Femur (tissue), 1 donor: ENCODE results near the gene CDC5L.
"Not testable (repeated sequence)": the region's sequence is repeated elsewhere in the genome, so short reads cannot be mapped to it uniquely, and the experiment has no call there.

ENCODE experiments used
- DNase-seq: peaks from one replicate; pipeline ENCODE4 v3.0.0-alpha.2; 2017

CDC5L gene

DNA sequence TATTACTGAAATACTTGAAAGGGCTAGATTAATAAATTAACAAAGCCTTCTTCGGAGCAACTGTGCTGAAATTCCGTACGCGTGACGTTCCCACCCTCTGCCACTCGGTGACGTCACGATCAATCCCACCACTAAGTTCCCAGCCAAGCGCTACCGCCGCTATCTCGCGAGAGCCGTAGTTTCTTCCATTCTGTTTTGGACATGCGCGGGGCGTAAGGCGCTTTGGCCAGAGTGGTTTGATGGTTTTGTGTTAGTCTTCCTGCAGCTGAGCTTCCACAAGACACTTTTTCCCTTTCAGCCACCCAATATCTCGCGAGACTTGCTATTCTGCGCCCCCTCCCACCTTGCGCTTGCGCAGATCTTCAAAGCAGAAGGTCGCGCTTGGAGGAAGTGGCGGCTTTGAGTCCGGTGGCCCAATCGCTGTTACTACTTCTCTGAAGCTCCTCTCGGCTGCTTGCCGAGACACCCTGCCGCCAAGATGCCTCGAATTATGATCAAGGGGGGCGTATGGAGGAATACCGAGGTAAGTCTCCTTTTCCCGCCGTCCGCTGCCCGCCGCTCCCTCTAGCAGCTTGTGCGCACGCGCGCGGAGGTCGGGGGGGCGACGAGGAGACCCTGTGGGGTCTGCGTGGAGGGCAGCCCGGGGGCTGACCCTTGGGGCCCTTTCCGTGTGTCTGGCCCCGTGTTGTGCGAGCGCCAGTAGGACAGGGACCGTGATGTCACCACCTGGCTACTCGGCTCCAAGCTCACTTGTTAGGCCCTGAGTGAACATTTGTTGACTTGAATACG is at the start of gene CDC5L:
Gene CDC5L, plus strand, starts transcription at position 361 of the 789 bp plus-strand sequence. Its CDS starts 118 bp downstream, at position 479.
- DNase-seq, result peak; percentile 99

DNA sequence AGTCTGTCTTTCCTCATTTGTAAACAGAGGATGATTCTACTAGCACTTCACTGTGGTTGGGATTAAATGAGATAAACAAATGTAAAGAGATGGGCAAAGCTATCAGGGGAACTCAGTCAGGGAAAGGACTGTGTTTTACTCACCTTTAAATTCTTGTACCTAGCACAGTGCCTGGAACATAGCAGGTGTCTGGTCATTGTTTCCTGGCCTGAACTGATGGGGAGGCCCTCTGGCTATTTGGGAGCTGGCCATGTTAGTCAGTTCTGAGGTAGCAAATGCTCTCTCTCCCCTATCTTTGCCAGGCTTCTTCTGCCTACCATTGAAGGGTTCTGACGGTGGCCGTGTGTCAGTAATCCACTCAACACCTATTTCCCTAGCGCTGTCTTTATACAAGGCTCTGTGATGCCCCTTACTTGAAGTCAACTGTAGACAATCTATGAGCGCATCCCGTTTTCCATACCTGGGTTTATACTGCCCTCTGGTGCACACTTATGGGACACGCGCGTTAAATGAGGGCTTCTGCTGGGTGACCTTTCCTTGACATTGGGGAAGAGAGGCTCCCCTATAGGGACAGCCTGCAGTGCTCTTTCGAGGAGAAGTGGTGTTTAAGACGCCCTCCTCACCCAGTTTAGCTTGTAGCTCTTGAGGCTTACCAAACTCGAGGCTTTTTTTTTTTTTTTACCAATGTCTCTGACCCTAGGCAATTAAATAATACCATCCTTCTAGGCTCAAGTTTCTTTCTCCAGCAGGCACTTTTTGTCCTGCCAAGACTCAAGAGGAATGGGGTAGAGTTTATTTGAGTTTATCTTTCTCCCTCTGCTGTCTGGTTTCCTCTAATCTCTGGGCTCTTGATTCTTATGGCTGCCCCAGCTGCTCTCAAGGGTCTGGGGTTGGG is 49.0 kb upstream of the CDC5L start:
- DNase-seq, result peak; percentile 72

DNA sequence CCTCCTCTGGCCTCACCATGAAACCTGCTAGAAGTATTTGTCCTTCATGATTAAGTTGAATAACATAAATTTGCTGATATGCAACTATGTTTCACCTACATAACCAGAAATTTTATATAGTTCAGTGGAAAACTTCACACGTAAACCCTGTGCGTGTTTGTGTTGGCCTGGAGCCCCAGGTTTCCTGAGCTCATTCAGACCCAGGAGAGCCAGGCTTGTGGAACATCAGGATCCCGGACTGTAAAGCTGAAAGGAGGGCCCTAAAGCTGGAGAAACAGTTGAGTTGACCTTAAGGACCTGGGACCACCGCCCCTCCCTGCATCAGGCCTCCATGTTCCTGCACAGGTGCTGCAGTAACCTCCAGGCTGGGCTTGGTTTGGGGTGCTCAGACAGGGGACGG is 48.2 kb upstream of the CDC5L start:
- peak; percentile 67 for DNase-seq

DNA sequence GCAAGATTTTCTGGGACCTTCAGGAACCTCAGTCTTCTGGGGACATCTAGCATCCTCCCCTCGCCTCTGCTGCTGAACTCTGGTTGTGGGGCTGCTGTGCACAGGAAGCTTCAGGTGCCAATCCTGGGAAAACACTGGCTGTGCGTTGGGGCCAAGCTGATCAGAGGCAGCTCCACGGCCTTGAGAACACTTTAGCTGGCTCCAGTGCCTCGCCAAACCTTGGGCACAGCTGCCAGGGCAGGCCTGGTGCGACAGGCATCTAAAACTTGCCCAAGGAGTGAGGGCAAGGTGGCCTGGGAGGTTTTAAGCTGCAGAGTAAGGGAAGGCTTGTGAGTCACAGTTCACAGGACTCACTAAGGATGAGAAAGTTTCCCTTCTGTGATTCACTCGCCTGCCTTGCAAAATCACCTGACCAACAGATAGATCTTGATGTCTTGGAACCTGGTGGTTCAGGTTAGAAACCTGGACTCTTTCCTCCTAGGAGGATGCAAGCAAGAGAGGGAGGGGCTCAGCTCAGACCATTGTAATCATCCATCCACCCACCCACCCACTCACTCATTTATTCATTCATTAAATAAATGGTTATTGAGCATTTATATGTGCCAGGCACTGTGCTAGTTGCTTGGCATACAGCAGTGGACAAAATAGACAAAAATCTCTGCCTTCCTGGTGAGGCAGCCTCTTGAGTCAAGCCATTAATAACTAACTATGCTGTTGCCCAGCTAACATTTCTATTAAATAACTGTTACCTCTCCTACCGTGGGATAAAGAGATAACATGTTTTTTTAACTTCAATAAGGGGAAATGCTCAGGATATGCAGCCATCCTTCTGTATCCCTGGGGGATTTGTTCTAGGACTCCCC is 47.5 kb upstream of the CDC5L start:
- DNase-seq, result no peak

DNA sequence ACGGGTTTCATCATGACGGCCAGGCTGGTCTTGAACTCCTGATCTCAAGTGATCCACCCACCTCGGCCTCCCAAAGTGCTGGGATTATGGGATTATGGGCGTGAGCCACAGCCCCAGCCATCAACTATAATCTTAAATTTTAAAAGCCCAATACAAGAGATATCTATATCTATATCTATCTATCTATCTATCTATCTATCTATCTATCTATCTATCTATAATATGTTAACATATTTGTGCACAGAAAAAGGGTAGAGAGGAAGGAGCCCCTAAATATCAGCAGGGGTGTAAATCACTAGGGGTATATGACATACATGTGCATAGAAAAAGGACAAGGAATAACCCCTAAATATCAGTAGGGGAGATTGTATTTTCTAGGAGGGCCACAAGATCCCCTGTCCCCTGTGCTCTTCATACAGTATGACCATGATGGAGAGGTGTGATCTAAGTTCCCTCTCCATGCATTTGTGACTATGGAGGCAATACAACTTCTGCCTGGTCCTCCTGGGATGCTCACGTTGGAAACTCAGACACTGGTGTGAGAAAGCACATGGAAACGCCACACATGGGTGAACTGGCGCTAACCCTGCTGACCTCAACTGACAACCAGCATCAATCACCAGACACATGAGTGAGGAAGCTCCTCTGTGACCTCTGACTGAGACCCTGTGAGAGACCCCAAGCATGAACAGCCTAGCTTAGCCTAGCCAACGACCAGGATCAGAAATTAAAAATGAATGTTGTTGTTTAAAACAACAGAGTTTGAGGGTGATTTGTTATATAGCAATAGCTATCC is 46.2 kb upstream of the CDC5L start:
- DNase-seq, result no peak

DNA sequence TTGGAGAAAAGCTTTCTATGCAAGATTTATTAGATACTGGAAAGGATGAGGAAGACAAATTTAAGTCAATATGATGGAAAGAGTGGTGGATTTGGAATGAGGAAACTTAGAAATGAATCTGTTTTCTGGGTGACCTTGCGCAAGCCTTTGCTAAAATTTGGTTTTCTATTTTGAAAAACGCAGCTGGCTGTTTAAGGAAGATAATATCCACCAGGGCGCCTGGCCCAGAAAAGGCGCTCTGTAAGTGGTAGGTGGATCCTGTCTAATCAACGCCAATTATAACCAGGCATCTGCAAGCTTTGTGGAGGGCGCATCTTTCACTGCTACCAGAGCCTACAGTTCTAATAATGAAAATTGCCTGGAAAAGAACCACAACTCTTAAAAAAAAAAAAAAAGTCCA is 45.5 kb upstream of the CDC5L start:
- no peak for DNase-seq

DNA sequence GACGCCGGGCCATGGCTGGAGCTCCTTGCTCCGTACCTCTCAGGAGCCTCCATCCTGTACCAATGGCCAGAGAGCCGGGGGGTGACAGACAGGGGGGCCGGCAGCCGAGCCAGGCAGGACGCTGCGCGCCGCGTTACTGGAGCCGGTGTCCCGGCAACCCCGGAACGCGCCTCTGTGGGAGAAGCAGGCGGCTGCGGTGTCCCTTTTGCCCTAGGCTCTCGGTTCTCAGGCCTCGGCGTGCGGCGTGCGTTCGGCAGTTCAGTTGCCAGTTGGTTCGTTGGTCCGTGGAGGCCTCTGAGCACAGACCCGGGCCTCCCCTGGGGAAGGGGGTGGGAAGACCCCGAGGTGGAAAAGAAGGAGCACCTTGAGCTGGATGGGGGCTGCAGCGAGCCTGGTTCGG is 45.0 kb upstream of the CDC5L start, which contains the start of gene SPATS1:
Gene SPATS1, plus strand, starts transcription at position 162 of the 400 bp plus-strand sequence. CDS start 446 bp downstream, outside the sequence.
- DNase-seq, result peak; percentile 38

DNA sequence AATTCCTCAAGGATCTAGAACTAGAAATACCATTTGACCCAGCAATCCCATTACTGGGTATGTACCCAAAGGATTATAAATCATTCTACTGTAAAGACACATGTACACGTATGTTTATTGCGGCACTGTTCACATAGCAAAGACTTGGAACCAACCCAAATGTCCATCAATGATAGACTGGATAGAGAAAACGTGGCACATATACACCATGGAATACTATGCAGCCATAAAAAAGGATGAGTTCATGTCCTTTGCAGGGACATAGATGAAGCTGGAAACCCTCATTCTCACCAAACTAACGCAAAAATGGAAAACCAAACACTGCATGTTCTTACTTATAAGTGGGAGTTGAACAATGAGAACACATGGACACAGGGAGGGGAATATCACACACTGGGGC is 40.7 kb upstream of the CDC5L start:
- DNase-seq, result not testable (repeated sequence)

DNA sequence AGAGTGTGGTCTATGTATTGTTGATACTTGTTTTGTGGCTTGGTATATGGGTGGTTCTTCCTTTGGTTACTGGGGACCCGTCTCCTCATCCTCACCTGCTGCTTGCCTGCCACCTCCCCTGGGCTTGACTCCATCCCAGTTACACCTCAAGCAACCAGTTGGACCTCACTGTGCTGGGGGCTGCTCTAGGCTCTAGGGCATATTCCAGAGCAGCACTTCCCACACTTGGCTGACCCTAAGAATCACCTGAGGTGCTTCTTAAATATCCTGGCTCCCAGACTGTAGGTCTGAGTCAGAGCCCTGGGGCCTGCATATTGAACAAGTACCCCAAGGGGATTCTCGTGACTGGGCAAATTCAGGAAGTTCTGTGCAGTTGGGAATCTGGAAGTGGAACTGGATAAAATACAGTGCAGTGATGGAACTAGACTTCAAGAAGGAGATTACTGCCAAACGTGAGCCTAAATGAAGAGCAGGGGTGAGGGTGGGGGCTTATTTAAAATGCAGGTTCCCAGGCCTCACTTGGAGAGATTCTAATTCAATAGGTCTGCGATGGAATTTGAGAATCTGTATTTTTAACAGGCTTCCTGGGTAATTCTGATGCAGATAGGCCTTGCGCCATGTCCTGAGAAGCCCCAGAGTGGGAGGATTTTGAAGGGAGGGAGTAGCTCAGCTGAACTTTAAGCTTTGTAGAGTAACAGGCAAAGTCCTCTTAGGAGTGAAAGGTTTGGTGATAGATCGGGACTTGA is 37.4 kb upstream of the CDC5L start:
- DNase-seq, result no peak

DNA sequence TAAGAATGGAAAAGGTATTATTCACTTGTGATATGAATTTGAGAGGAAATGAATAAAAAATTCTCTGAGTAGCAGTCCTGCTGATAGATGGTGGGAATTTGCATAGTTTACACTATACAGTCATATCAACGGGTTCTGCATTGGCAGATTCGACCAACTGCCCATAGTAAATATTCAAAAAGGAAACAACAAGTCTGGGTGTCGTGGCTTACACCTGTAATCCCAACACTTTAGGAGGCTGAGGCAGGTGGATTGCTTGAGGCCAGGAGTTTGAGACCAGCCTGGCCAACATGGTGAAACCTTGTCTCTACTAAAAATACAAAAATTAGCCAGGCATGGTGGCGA is 36.9 kb upstream of the CDC5L start:
- not testable (repeated sequence) for DNase-seq

DNA sequence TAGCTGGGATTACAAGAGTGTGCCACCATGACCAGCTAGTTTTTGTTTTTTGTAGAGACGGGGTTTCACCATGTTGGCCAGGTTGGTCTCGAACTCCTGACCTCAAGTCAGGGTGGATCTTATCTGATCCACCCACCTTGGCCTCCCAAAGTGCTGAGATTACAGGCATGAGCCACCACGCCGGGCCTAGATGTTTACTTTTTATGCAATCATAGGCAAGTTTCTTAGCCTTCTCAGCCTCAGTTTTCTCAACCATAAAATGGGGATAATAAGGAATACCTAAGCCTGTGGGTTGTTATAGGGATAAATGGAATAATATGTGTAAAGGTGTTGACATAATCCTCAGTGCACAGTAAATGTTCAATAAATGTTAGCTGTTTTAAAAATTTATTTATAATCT is 35.2 kb upstream of the CDC5L start:
- no peak for DNase-seq

DNA sequence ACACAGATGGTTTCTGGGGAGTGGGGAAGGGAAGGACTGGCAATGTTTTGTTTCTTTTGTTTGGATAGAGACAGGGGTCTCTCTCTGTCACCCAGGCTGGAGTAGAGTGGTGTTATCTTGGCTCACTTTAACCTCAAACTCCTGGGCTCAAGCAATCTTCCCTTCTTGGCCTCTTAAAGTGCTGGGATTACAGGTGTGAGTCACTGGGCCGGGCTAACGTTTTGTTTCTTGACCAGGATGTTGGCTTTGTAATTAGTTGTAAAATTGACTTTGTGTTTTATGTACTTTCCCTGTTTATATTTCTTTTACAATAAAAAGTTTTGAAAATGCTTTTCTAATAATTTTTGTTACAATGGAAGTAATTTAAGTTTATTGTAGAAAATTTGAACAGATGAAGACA is 34.2 kb upstream of the CDC5L start:
- DNase-seq, result no peak

DNA sequence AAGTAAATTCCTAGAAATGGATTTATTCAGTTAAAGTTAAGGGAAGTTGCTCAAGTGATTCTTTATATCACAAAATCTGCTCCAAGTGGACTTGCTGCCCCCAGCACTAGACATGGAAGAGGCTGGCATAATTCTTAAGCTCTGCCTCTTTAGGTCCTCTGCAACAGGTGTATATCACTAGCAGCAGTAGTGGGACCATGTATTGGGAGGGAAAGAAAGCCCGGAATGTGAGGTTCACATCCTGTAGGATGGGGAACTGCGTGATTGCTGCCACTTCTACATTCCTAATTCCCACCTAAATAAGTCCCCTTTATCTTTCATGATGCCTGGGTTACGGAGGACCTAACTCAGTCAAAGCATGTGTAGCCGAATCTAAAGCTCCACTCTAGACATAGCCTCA is 31.9 kb upstream of the CDC5L start:
- DNase-seq, result no peak

DNA sequence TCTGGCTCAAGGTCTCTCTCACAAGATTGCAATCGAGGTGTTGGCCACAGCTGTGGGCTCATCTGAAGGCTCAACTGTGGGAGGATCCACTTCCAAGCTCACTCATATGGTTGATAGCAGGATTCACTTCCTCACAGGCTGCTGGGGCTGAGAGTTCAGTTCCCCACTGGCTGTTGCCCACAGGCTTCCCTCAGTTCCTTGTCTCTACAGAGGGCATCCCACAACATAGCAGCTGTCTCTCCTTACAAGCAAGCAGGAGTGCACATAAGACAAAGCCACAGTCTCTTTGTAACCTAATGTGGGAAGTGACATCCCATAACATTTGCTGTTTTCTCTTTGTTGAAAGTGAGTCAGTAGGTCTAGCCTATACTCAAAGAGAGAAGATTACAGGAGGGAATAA is 31.0 kb upstream of the CDC5L start:
- no peak for DNase-seq

DNA sequence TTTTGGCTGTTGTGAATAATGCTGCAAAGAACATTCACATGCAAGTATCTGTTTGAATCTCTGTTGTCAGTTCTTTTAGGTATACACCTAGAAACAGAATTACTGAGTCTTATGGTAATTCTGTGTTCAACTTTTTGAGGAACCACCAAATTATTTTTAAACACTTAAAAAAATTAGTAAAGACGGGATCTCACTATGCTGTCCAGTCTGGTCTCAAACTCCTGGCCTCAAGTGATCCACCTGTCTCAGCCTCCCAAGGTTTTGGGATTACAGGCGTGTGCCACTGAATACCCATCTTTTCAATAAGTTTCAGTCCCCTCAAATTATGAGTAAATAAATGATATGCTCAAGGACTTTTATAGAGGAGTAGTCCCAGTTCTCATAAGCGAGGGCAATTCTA is 27.5 kb upstream of the CDC5L start:
- no peak for DNase-seq

DNA sequence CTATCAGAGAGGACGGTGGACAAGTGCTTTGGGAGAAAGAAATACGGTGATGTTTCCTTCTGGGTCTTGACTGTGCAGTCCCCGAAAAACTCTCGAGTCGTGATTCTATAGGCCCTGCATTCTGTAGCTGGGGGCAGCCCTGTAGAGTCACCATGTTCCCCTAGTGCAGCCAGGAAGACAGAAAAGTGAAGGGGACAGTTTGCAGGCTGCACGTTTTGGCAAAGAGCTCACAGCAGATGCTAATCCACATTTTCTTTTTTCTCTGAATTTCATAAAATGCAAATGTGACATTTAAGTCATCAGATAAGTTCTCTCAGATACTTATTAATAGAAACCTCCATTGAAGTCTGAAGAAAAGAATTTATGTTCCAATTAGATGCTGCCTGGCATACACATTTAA is 25.6 kb upstream of the CDC5L start:
- no peak for DNase-seq

DNA sequence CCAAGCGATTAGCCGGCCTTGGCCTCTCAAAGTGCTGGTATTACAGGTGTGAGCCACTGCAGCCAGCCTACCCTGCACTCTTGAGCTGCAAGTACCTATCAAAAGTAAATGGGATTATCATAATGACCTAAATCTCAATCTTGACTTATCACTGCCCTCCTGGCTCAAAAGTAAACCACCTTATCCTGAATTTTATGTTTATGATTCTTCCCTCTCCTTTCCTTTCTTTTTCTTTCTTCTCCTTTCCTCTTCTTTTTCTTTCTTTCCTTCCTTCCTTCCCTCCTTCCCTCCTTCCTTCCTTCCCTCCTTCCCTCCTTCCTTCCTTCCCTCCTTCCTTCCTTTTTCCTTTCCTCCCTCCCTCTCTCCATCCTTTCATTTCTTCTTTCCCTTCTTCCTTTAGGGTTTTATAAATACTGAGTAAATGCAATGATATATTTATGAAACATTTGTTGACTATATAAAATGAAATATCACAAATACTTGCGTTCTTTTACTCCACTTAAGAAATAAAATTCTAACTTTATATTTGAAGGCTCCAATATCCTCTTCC is 24.1 kb upstream of the CDC5L start:
- no peak for DNase-seq

DNA sequence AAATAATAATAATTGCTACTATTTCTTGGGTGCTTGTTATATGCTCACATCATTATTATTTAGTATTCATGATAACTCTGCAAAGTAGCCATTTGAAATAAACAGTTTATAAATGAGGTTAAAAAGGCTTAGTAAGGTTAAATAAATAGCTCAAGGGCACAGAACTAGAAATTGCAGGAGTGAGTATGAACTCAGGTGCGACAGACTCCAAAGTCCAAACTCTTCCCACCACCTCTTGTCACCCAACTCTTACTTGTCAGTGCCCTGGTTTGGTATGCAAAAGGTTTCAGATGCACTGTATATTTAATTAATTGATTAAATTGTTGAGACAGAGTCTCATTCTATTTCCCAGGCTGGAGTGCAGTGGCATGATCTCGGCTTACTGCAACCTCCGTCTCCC is 20.7 kb upstream of the CDC5L start:
- no peak for DNase-seq

DNA sequence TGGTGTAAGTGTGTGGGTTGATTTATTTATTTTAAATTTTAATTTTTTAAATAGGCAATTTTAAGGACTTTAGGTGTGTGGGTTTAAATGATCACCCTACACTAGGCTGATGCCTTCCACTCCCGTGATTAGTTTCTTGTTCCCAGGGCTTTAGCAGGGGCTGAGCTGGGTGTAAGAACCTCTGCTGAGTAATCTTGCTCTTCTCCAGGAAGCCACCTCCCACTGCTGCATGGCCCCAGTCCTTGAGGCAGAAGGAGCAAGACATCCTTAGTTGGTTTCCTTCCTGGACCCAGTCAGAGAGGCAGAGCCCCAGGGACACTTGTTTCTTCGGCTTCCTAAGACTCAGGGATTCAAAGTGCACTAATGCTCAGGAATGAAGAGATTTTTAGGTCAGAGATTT is 19.8 kb upstream of the CDC5L start:
- no peak for DNase-seq

DNA sequence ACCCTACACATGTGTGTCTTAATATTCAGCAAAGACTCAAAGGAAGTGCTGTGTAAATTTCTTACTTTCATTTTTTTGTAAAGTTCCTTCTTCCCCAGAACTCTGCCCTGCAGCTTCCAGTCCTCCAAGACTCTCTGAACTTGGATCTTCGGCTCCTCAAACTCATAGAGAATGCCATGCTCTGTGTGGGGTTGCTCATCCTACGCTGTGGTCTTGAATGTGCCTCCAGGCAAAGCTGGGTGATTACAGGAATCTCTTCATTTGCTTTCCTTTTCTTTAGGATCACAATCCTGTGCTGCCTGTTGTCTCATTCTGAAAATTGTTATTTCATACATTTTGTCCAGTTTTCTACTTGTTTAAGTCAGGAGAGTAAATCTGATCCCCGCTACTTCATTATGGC is 14.5 kb upstream of the CDC5L start:
- no peak for DNase-seq

DNA sequence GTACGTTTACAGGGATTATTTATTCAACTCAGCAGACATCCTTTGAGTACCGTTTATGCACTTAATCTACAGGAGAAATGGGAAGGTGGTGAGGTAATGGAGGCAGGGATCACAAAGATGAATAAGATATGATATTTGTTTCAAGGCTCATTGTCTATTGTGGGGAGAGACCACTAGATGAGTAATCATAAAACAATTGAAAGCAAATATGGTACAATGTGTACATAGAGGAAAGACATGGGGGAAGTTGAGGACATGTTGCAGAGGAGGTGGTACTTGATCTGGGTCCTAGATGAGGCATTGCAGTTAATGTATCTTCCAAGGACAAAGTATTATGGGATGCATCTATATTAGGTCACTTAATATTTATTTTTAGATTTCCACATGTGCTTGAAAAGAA is 13.7 kb upstream of the CDC5L start:
- no peak for DNase-seq
